ENCODE results near the gene IQGAP1. TPM values are rescaled to one million over a fixed set of nuclear protein-coding genes. Genes with fewer than 3 reads are reported as not detected.

IQGAP1 gene
- total RNA-seq, 1 experiment from 2014 or later, result 72.4 TPM

DNA sequence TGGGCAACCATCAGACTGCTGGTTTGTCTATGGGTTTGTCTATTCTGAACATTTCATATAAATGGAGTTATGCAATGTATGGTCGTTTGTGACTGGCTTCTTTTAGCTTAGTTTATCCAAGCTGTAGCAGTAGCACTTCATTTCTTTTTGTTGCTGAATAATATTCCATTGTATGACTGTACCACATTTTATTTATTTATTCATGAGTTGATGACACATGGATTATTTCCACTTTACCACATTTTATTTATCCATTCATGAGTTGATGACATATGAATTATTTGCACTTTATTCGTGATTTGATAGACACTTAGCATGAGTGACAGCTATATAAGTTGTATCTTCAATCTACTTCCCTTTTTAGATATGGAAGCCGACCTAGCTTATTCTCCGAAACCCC, 70.0 kb downstream of the IQGAP1 start:
- H3K27me3 ChIP-seq (ENCODE audit: insufficient read depth, low read length), result no peaks in the 10 kb centered on the region
- no peak overlapping the region for H3K27ac ChIP-seq (ENCODE audit: insufficient read length, low read depth, low read length)
- Mint-ChIP-seq H3K27ac (no peak overlapping the region), H3K4me1 (peaks cover 5% of the 10 kb centered on the region in 2 experiments; a peak in 3 of 4 replicates), H3K27me3 (ENCODE audit: low read depth) (no peaks in the 10 kb centered on the region), H3K9me3 (no peaks in the 10 kb centered on the region), H3K4me3 (no peak overlapping the region), H3K36me3 (ENCODE audit: insufficient read depth in 1 of 3, low read depth in 3 of 3) (peaks cover 10 to 60% (median 52%) of the 10 kb centered on the region in 3 experiments; a peak in 6 of 7 replicates)
- TF ChIP-seq CTCF (conservative IDR thresholded peaks at IDR 0.05), result no peak
- no peak overlapping the region for H3K18ac ChIP-seq (ENCODE audit: insufficient read length, low read depth, low read length)
- H2BK120ac ChIP-seq (ENCODE audit: low read depth, low read length, poor library complexity, severe bottlenecking), result no peak overlapping the region
- H3K79me1 ChIP-seq (ENCODE audit: insufficient read depth, low read depth, low read length, poor library complexity, severe bottlenecking), result no peaks in the 10 kb centered on the region
- no peak overlapping the region for H3T11ph ChIP-seq (ENCODE audit: low read length)
- no peak overlapping the region for H2BK20ac ChIP-seq (ENCODE audit: low read depth, low read length, poor library complexity, severe bottlenecking)
- H3K56ac ChIP-seq (ENCODE audit: insufficient read length, low read depth, low read length), result no peak overlapping the region
- H3K4ac ChIP-seq (ENCODE audit: low read depth, low read length), result no peak overlapping the region
- no peak overlapping the region for H2BK5ac ChIP-seq (ENCODE audit: insufficient read length, low read length)
- no peak overlapping the region for H3K9ac ChIP-seq (ENCODE audit: extremely low read depth, insufficient read length, low read length)
- no peak overlapping the region for H2BK12ac ChIP-seq (ENCODE audit: insufficient read length, low read depth, low read length)
- no peak overlapping the region for H3K23ac ChIP-seq (ENCODE audit: insufficient read length, low read depth, low read length)
- H4K8ac ChIP-seq (replicated peaks; ENCODE audit: insufficient read length, low read depth, low read length), result no peak overlapping the region
- no peaks in the 10 kb centered on the region for H3K79me2 ChIP-seq (ENCODE audit: insufficient read depth, low read length)
- no peak for DNase-seq
- H4K20me1 ChIP-seq (ENCODE audit: control insufficient read depth, insufficient read depth, insufficient read length), result no peaks in the 10 kb centered on the region
- no peak overlapping the region for H2BK15ac ChIP-seq (ENCODE audit: low read depth, low read length)
- H2AK5ac ChIP-seq (ENCODE audit: insufficient read length, low read length), result no peak overlapping the region
- no peaks in the 10 kb centered on the region for H3K9me3 ChIP-seq (ENCODE audit: control insufficient read depth, low read depth, low read length)
- H3K23me2 ChIP-seq (ENCODE audit: insufficient read length, low read depth, low read length, poor library complexity, severe bottlenecking), result no peaks in the 10 kb centered on the region
- no peak overlapping the region for H2AFZ ChIP-seq (ENCODE audit: low read length)
- H3K14ac ChIP-seq (ENCODE audit: insufficient read depth, low read length), result no peak overlapping the region
- no peak overlapping the region for H3K4me2 ChIP-seq (ENCODE audit: insufficient read depth, insufficient read length, low read length)
- H4K91ac ChIP-seq (ENCODE audit: insufficient read length, low read depth, low read length), result no peak overlapping the region
- no peaks in the 10 kb centered on the region for H3K4me1 ChIP-seq (ENCODE audit: insufficient read depth, low read length)
- H4K5ac ChIP-seq (ENCODE audit: insufficient read length, low read depth, low read length), result no peak overlapping the region
- WGBS (ENCODE audit: extremely low coverage, insufficient read length, low lambda C conversion rate), result no CpG with 5 or more reads among the region's 4 CpGs

Data from H9 (cell line).